Esophagus muscularis mucosa (tissue), 4 donors: Measurements from ENCODE around the gene ZNF581.

Source experiments
- CTCF ChIP-seq, 3 experiments: fragments of 200-600 bp in 2 of 3; fragments of 450-650 bp in 1 of 3; sonication (generic) in 2 of 3; IDR thresholded peaks; one replicate each; pipeline ENCODE4 v1.5.1; 2017 to 2019; ENCODE audit warnings: antibody characterized with exemption in 3 of 3, mild to moderate bottlenecking in 2 of 3, moderate library complexity in 1 of 3
- EP300 ChIP-seq: sonication (generic); formaldehyde crosslinking; IDR thresholded peaks from one replicate; pipeline ENCODE4 v1.6.1; 2017; ENCODE audit warnings: antibody characterized with exemption
- POLR2AphosphoS5 ChIP-seq, 2 donors: sonication (generic); formaldehyde crosslinking; IDR thresholded peaks; one replicate each; pipeline ENCODE4 v1.6.1; 2017; ENCODE audit warnings: antibody characterized with exemption in 2 of 2

- no peak for TF ChIP-seq POLR2AphosphoS5 (IDR thresholded peaks at IDR 0.05)
- TF ChIP-seq CTCF (IDR thresholded peaks at IDR 0.05) = no peak
- TF ChIP-seq EP300 = no peak
Measured at GRCh38 chr19:55621205-55621672, 22.2 kb upstream of the ZNF581 start.
